Urothelium cell line (cell line): ENCODE results near the gene SMAP2.

Experiments
- DNase-seq: peaks from one replicate; pipeline ENCODE4 v3.0.0; 2011; ENCODE audit warnings: low spot score, mixed read lengths
- FAIRE-seq: peaks from 2 replicates; lab custom pipeline; 2011; peaks lifted over from hg19 to GRCh38; lab: Jason Lieb, UNC

SMAP2 gene

DNA sequence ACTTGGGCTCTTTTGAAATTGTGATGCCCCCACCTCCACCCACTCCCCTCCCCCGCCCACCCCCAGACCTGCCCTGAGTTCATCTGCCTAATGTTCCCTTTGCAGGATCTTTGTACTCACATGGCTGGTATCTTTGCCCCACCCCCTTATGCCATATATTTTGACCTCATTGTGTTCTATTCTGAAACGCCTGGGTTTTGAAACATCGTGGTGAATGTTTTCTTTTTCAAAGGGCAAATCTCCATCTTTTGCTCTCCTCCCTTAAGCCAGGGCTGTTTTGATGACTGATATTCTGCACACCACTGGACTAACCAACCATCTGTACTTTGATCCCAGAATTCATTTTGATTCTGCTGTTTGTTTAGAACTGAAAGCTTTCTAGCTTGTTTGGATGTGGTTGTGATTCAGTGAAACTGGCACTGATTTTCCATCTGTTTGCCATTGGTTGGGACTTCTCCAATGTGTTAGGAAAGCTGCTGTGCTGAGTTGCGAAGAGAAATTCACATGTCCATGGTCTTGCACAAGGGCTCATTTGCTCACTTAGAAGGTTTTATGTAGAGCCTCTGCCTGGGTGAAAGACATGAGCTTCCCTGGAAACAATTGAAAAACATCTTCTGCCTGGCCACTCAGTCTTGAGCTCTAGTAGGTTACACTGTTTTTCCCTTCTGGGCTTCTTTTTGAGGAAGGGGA lies 16.5 kb downstream of the SMAP2 start:
- FAIRE-seq (no peak), DNase-seq (no peak)

DNA sequence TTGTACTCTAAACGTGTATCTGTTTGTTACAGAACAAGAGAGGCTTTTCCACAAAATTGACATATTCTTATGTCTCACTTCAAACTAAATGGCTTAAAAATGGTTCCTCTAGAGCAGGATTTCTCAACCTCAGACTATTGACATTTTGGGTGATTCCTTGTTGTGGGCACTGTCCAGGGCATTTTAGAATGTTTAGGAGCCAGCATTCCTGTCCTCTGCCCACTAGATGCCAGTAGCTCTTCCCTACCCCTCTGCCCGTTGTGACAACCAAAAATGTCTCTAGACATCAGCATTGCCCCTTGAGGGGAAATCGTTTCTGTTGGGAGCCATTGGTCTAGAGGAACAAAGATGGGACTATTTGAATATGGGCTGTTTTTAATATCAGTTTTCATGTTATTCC lies 17.3 kb downstream of the SMAP2 start:
- FAIRE-seq (no peak), DNase-seq (no peak)

DNA sequence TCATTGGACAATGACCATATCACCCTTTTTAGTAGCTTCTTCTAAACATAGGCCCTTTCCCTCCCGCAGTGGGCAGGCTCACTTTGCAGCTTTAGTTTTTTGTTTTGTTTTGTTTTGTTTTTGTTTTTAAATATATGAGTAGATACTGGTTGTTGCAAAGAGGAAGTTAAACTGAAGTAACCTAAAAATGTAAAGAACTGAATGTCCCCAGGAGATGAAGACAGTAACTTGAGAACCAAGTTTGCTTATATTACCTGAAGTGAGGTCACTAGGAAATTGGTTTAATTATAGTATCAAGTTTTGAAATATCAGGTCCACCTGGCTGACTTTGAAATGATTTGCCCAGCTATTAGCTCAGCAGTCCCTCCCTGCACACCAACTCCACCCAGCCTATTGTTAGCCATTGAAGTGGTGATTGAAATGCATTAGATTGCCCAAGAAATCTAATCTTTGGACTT lies 18.2 kb downstream of the SMAP2 start:
- no peak for FAIRE-seq
- DNase-seq = no peak

DNA sequence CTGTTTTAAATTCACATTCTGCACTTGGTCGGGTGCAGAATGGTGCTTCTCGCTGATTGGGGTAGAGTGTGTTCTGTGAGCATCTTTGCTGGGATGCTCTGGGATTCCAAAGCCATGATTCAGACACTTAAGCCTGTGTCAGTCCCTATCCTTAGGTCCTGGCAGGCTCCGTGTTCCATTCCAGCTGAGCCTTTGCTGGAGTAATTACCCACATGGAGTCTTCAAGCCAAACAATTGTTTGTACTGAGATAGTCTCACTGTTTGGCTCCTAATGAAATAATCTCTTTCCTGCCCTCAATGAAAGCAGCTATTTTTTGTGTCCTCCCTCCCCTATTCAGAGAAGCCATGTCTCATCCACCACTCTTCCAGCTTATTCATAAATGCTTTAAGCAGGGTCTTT lies 18.7 kb downstream of the SMAP2 start:
- no peak for FAIRE-seq
- DNase-seq = peak; percentile 46

DNA sequence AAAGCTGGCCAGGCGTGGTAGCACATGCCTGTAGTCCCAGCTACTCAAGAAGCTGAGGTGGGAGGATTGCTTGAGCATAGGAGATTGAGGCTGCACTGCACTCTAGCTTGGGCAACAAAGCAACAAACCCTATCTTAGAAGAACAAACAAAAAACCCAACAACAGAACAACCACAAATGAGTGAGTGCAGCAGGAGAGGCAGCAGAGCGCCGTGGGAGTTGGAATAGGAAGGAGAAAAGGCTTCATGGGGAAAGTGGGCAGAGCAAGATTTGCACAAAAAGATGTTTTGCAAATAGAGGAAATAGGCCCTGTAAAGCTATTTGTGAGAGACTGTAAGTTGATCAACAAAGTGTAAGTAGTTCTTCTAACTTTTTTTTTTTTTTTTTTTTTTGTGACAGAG lies 19.6 kb downstream of the SMAP2 start:
- no peak for FAIRE-seq

DNA sequence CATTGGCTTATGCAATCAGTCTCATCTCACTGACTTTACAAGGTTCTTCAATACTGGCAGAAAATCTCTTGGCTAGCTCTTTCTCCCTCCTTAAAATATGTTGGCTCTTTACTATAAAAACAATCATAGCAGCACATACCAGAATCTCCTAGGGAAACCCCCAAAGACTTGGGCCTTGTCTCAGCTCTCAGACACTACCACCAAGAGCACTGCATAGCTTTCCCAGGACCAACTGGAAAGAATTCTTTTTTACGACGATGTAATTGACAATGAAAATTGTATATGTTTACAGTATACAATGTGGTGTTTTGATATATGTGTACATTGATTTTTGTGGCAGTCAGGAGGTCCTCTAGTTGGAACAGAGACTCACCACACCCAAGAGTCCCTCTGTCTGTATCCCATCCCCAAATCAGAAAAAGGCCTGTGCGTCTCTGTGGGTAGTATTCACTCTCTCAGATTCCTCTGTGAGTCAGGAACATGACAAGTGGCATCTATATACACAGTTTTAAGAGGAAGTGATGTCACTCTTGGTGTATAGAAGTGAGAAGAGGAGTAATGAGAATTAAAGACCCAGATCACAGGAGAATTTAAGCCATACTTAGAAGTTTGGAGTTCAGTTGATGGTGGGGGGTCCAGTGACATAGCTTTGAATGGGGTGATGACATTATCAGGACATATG lies 21.1 kb downstream of the SMAP2 start:
- FAIRE-seq (no peak), DNase-seq (no peak)

More for the DNA sequence above, 19.6 kb downstream of the SMAP2 start:
- DNase-seq = no peak

DNA sequence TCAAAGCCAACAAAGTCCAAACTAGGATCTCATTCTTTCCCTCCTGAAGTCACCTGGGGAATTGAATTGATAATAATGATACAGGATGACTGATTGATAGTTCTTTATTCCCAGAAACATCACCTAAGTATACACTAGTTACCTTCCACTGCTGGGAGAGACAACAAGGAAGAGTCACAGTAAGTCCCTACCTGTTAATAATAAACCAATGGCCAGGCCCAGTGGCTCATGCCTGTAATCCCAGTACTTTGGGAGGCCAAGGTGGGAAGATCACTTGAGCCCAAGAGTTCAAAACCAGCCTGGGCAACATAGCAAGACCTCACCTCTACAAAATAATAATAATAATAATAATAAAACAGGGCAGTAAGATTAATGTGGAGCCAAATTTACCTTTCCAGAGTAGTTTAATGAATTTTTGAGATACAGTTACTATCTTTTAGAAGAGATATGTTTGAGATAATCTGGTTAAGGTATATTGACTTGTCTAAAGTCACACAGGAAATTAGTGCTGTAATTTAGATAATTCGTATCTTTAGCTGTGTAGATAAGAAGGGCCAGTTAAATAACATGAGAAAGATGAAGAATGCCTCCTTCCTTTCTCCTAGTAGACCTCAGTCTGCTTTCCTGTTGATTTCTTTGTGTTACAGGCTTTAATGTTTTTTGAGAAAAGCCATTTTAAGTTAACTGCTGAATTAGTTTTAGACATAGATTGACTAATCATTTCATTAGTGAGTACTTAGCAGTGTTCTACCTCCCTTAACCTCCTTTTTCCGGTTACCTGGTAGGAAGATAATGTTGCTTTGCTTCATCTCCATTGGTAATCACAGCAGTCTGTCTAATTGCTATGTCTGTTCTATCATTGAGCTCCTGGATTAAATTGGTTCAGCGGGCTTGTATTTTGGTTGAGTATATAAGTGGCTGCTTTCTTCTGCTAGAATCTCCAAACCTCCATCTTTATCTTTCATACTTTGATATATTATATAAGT lies 22.0 kb downstream of the SMAP2 start:
- no peak for DNase-seq
- no peak for FAIRE-seq

DNA sequence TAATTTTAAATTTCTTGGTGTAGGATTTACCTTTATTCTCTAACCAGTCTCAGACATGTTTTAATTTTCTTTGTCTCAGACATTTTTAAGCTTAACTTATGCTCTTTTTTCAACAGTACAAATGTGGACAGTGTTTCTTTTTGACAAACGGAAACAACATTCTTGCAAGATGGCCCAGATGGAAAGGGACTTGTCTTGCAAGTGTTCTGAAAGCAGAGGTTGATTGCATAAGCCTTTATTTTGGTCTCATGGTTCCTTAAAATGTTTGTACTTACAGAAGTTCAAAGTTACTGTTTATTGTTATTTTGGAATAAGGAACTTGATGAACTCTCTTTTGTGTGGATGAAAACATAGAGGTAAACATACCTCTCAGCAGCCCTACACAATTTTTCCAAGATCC lies 22.9 kb downstream of the SMAP2 start:
- DNase-seq = no peak
- no peak for FAIRE-seq

DNA sequence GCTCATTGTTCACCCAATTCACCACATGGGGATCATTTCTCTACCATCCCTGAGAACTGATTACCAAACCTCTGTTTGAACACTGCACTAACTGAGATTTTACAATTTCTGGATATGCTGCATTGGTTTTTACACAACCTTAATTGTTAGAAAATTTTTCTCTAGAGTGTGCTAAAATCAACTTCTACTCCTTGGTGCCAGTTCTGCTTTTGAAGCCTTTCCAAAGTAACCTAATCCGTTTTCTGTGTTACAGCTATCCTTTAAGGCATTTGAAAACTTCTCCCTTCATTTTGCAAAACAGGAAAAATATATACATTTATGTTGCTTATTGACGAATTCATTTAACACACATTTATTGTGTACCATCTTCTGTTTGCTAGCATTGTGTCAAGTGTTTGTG lies 23.7 kb downstream of the SMAP2 start:
- FAIRE-seq (no peak), DNase-seq (no peak)

DNA sequence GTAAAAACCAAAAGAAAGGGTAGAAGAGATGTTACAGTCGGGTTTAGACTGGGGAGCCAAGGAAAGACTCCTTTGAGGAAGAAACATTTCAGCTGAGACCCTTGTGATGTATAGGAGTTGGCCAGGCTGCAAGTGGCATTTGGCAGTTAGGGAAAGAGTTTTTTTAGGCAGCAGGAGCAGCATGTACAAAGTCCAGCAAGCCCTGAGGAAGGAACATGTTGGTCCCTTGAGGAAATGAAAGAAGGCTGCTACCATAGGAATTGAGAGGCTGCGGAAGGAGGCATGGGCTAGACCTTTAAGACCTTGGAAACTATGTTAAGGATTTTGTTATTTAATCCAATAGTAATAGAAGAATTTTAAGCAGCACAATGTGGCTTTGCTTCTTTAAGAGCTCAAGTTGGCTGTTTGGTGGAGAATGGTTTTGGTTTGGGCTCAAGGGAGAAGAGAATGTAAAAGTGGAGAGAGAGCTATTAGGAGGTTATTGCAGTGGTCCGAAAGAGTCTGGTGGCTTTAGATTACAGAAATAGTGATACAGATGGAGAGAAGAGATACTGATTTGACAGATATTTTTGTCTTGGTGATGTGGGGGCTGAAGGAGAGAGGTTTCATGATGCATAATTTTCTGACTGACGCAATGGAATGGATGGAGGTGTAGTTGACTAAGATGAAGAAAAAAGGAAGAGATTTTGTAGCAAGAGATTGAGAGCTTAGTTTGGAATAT lies 26.6 kb downstream of the SMAP2 start:
- no peak for DNase-seq
- no peak for FAIRE-seq

DNA sequence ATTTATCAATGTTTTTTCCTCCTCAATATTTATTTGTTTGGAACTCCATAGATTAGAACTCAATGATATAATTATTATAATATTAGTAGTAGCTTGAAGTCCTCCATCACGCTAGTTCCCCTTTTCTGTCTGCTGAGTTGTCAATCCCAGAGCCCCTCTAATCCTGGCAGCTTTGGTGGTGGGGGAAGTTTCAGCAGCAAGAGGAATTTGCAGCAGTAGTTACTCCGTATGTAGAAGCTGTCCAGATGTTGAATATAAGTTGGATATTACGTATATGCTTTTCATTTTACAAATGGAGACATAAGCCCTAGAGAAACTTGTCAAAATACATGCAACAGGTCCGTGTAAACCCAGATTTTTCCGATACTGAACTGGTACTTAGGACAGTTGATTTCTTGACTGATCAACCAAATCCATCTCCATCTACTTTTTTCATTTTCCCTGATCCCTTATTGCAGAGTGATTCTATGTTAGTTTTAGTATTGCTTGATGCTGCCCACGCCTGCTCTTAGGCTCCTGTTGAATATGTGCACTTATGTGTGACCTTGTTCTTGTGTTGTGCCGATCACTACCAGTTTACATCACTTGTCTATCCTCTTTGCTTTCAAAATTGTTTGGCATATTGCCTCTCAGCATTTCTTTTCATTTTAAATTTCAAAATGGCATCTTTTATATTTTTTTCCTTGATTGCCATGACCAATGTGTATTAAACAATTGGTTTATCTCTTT lies 28.1 kb downstream of the SMAP2 start:
- FAIRE-seq (no peak), DNase-seq (no peak)

DNA sequence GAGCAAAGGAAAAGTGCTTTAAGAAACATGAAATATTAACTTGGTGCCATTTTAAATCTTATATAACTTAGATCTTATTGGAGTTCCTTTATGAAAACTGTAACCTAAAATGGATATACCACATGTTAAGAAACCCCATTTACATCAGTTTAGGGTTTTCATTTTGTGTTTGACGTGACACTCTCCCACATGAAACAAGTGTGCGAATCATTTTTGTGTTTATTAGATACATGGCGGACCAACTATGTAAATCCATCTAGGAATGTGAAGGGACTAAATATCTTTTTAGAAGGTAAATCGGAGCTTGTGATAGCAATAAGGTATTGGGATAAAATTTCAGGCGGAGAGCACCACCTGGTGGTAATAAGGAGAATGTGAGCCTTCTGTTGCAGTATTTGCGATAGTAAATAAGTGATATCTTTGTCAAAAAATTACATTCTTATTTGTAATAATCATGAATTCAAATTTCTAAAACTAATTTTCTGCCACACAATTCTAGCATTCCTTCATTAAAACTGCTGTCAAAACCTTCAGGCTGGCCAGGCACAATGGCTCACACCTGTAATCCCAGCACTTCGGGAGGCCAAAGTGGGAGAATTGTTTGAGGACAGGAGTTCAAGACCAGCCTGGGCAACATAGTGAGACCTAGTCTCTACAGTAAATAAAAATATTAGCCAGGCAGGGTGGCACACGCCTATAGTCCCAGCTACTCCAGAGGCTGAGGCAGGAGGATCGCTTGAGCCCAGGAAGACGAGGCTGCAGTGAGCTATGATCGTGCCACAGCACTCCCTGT lies 31.3 kb downstream of the SMAP2 start:
- DNase-seq (peak; percentile 49), FAIRE-seq (no peak)

DNA sequence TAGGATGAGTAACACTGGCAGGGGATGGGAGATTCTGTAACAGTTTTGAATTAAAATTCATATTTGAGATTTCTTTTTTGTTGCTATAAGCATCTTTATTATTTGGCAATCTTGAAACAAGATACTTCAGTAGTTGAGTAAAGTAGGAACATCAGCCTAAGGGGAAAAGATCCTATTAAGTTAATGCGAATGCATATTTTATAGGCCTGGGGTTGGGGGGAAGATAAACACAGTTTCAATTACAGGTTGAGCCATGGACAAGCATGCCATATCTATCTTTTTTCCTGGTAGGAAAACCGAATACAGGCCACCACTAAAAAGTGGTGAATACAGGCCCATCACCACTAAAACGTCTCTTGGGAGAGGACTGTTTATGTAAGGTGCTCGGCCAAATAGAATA lies 32.3 kb downstream of the SMAP2 start:
- no peak for FAIRE-seq
- no peak for DNase-seq

DNA sequence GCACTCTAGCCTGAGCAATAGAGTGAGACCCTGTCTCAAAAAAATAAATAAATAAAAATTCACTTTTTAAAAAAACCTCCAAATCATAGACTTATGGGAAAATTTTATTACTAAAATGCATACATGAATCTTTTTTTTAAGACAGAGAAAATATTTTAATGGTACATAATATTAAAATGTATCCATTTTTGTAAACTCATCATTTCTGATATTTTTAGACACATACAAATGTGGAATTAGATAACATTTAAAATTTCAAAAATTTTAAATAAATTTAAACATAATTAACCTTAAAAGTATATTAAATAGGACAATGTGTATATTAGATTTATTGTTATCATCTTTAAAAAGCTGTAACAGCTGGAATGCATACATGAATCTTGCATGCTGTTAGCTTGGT lies 33.9 kb downstream of the SMAP2 start:
- FAIRE-seq (no peak), DNase-seq (no peak)

DNA sequence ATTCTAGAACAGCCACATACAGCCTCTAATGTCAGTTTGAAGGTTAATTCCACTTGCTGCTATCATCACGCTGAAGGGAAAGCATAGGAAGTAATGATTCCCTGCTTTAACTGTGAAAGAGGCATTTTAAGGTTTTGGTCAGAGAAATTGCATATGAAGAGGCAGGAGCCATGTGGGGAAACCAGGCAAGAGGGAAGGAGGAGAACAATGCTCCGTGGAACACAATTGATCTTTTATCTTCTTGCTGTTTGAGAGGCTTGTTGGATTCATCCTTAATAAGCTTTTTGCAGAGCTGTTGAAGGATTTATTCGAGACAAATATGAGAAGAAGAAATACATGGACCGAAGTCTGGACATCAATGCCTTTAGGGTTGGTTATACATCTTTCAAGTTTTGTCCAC lies 35.9 kb downstream of the SMAP2 start:
- FAIRE-seq = no peak
- no peak for DNase-seq

DNA sequence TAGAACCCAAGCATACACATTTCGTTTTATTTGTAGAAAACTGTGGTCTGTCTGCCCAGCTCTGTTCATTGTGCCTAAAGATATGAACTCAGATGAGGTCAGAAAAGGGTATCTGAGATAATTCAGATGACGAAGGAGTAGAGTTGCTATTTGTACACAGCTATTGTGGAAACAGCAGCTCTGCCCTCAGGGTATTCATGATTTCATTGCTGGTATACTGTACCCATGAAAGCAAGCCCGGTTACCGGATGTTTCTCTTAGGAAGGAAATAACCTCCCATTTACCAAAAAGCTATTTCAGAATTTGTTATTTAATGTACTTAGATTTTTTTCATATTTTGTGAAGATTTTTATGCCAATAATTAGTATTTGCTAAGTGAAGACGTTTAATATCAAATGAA lies 37.8 kb downstream of the SMAP2 start:
- DNase-seq (no peak), FAIRE-seq (no peak)

DNA sequence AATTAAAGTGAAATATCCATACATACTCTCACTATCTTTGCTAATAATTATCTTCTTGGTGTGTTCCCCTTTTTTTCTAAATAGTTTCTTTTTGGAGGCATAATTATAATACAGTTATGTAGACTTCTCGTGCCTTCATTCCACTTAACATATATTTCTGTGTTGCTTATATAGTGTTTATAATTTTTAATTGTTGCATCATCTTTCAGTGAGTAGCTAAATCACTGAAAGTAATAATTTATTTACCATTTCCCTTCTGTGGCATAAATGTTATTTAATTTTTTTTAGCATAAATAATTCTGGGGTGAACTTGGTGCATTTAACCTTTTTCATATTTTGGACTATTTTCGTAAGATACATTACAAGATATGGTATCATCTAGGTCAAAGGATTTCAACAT lies 38.3 kb downstream of the SMAP2 start:
- no peak for DNase-seq
- FAIRE-seq = no peak

DNA sequence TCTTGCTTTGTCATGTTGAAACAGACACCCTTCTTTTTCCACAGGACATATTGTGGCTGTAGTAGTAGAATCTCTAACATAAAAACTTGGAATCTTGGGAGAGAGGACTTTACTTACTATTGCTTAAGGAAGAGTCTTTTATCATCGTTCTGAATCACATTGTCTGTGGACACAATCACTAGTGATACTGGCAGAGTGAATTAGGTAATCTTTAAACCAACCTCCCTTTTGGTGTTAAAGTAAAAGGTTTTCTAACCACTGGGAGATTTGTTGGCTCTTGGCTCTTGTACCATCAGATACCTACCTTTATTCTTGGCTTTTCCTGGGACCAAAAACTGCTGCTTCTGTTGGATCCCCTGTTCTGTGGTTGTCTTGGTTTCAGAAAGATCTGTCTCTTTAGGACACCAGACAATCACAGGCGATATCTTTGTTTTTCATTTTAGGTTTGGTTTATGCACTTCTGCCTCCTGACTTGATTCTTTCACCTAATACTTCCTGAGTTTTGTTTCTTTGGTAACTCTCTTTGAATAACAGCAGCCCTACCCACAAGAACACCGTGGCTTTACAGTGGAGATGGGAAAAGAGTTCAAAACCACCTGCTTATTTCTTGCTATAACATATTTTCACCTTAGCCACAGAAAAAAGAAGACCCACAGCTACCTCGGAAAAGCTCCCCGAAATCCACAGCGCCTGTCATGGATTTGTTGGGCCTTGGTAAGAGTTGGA lies 40.2 kb downstream of the SMAP2 start:
- DNase-seq (no peak), FAIRE-seq (no peak)

DNA sequence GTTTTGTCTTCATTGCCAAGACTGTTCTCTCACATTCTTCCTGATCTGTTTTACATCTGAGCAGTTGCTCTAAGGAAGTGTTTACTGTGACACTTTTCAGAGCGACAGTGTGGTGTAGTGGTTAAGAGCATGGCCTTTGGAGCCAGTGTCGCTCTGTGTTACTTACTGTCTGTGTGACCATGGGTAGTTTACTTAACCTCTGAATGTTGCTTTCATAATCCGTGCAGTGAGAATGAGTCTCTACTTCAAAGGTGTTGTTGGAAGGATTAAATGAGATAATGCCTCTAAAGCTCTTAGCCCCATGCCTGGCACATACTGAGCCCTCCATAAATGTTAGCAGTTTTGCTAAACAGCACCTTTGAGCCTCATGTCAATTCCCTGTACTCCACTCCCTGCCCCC lies 40.8 kb downstream of the SMAP2 start:
- DNase-seq = no peak
- FAIRE-seq = peak; percentile 5
